Lung (tissue), 12 donors: ENCODE data around the gene ILKAP. TPM values are rescaled to one million over a fixed set of nuclear protein-coding genes. Genes with fewer than 3 reads are reported as not detected.

Experiments used
- ATAC-seq: fragments of 200-7000 bp; cut with Tn5 transposase; one replicate; pipeline ENCODE4 v1.9.1; 2020; ENCODE audit warnings: moderate number of reproducible peaks; ENCODE audit not compliant: insufficient read depth, low FRiP score
- DNase-seq, 3 donors: peaks; one replicate each; pipeline ENCODE4 v3.0.0-alpha.2; 2013 to 2017
- H3K27ac ChIP-seq, 2 donors: one replicate each; pipeline ENCODE4 v1.5.1; 2013; ENCODE audit warnings: mild to moderate bottlenecking in 2 of 2, moderate library complexity in 2 of 2, control low read depth in 1 of 2, inconsistent platforms in 1 of 2, low read depth in 1 of 2, low read length in 1 of 2
- H3K27me3 ChIP-seq, 3 donors: one replicate each; pipeline ENCODE4 v1.5.1; 2013; ENCODE audit warnings: low read length in 2 of 3; ENCODE audit not compliant: control insufficient read depth in 3 of 3, insufficient read depth in 3 of 3
- H3K36me3 ChIP-seq, 4 donors: one replicate each; pipeline ENCODE4 v1.5.1; 2013; ENCODE audit warnings: low read length in 4 of 4, mild to moderate bottlenecking in 1 of 4, moderate library complexity in 1 of 4; ENCODE audit not compliant: control insufficient read depth in 4 of 4, insufficient read depth in 4 of 4
- H3K4me1 ChIP-seq, 5 donors: one replicate each; pipeline ENCODE4 v1.5.1; 2013; ENCODE audit warnings: low read length in 5 of 5, mild to moderate bottlenecking in 2 of 5, moderate library complexity in 1 of 5; ENCODE audit not compliant: control insufficient read depth in 5 of 5, insufficient read depth in 5 of 5
- H3K4me3 ChIP-seq: one replicate; pipeline ENCODE4 v1.5.1; 2013; ENCODE audit warnings: mild to moderate bottlenecking, control low read depth, moderate library complexity
- H3K9ac ChIP-seq, 2 donors: one replicate each; pipeline ENCODE4 v1.5.1; 2013; ENCODE audit warnings: low read length in 2 of 2, control low read depth in 1 of 2; ENCODE audit not compliant: insufficient read depth in 1 of 2
- H3K9me3 ChIP-seq, 4 donors: one replicate each; pipeline ENCODE4 v1.5.1; 2013; ENCODE audit warnings: low read length in 3 of 4, mild to moderate bottlenecking in 1 of 4, moderate library complexity in 1 of 4; ENCODE audit not compliant: control insufficient read depth in 4 of 4, insufficient read depth in 3 of 4
- WGBS, 2 donors: extraction: QIAGEN DNeasy Blood & Tissue Kit; methylation state at CpG; one replicate each; pipeline ENCODE4 v1.1.7; 2013; 5-methylcytosine and 5-hydroxymethylcytosine counted together
- polyA plus RNA-seq, 2 donors: library from polyadenylated mRNA; stranded (reverse); fragments of 200-250 nt; gene quantifications; one replicate each; pipeline ENCODE4 v1.2.1, GENCODE V29; 2013
- total RNA-seq, 2 donors: library from RNA; depleted of rRNA in 1 of 2; stranded (reverse); fragments of >200 nt in 1 of 2; gene quantifications; one replicate each; pipeline ENCODE4 v1.2.1, GENCODE V29; 2014 to 2021
- TF ChIP-seq, protein P1 (sequence below): IDR thresholded peaks from 2 replicates; pipeline ENCODE4 v1.5.1; 2012; ENCODE audit warnings: mild to moderate bottlenecking; ENCODE audit errors: control extremely low read depth, extremely low read depth
- donor health status: control.
- donor health status: control.
- donor health status: Bipolar disorder and iron deficiency.
- donor health status: healthy.
- donor health status: DM: yes; HTN: yes; CAD: no.

Gene ILKAP
- total and polyA plus RNA-seq, 4 donors, result 35.0 to 52.0 (median 42.1) TPM

DNA sequence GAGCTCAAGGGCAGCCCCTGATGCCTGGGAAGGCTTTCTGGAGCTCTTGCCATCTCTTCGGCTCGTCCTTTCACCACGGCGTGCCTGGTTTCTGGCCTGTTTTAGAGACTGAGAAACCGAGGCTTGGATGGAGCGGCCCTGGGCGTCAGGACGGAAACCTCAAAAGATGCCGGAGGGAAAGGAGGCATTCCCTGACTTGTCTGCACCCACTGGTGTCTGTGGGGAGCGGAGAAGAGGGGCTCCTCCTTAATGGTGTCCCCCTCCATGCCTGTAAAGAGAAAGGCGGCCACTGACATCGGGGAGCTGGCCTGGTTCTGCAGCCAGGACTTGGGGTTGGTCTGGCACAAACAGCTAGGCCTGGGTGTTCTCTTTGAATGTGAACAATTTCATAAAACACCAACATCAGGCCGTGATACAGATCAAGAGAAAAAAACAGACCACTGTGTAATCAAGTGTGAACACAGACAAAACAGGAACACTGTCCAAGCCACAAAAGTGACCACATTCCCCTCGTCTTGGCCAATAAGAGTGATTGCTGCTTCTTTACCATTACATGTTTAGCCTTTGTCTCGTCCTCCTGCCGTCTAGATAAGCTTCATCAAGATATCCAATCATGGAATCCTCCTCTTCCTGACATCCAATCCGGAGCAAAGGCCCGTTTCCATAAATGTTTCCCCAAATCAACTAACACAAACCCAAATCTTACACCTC is 633 bp upstream of the ILKAP start:
- Histone ChIP-seq H3K27me3 (peaks cover 0 to 4% (median 3%) of the 10 kb centered on the region in 3 donors), H3K36me3 (no peaks in the 10 kb centered on the region), H3K9ac (peak overlapping the region; percentile 49 to 72), H3K4me1 (peaks cover 0 to 25% (median 9%) of the 10 kb centered on the region in 5 donors), H3K9me3 (no peaks in the 10 kb centered on the region), H3K4me3 (peak overlapping the region; percentile 43), H3K27ac (peak overlapping the region; percentile 63 to 96)
- no peak for ATAC-seq
- 46 to 53% methylated on average over 18 of the region's 18 CpGs for WGBS, 2 donors
- no peak for DNase-seq
- TF ChIP-seq, protein P1, sequence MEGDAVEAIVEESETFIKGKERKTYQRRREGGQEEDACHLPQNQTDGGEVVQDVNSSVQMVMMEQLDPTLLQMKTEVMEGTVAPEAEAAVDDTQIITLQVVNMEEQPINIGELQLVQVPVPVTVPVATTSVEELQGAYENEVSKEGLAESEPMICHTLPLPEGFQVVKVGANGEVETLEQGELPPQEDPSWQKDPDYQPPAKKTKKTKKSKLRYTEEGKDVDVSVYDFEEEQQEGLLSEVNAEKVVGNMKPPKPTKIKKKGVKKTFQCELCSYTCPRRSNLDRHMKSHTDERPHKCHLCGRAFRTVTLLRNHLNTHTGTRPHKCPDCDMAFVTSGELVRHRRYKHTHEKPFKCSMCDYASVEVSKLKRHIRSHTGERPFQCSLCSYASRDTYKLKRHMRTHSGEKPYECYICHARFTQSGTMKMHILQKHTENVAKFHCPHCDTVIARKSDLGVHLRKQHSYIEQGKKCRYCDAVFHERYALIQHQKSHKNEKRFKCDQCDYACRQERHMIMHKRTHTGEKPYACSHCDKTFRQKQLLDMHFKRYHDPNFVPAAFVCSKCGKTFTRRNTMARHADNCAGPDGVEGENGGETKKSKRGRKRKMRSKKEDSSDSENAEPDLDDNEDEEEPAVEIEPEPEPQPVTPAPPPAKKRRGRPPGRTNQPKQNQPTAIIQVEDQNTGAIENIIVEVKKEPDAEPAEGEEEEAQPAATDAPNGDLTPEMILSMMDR, result no peak

DNA sequence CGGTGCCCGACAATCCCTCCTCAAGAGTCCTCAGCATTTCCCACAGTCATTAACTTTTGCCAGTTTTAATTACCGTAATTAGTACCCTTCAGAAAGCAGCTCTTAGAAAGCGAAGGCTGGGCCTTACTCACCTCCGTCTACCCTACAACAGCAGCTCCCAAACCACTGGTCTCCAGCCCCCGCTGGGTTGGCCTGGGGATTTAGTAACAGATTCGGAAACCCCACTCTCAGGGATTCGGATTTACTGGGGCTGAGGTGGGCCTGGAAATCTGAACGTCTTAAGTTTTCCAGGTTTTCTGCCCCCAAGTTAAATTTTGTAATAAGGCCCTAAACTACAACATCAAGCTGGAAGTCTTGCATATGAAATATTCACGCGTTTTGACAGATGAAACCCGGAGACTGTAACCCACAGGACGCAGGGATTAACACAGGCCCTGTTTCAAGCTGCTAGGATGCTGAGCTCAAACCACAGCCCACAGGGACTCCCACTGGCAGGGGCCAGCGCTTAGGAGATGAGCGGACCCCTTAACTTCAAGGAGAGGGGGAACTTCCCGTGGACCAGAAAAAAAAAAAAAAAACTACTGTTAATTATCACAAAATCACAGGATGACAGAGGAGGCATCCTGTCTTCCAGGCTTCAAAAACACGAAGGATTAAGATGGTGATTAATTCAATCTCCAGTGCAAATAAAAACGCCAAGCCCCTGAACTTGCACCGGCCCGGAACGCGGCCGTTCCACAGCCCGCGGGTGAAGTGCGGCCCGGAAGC is 985 bp downstream of the ILKAP start:
- Histone ChIP-seq H3K27me3 (no peaks in the 10 kb centered on the region), H3K27ac (peak overlapping the region; percentile 97 to 98), H3K9ac (peak overlapping the region; percentile 69 to 89), H3K36me3 (peaks cover 0 to 2% (median 0%) of the 10 kb centered on the region in 4 donors), H3K9me3 (no peaks in the 10 kb centered on the region), H3K4me1 (peaks cover 0 to 30% (median 11%) of the 10 kb centered on the region in 5 donors), H3K4me3 (peak overlapping the region; percentile 83)
- WGBS, 2 donors, result 9 to 14% methylated on average over 27 of the region's 27 CpGs
- TF ChIP-seq, protein P1, result no peak
- ATAC-seq (no peak), DNase-seq (peak in 2 of 3 donors; percentile 17 to 28)

DNA sequence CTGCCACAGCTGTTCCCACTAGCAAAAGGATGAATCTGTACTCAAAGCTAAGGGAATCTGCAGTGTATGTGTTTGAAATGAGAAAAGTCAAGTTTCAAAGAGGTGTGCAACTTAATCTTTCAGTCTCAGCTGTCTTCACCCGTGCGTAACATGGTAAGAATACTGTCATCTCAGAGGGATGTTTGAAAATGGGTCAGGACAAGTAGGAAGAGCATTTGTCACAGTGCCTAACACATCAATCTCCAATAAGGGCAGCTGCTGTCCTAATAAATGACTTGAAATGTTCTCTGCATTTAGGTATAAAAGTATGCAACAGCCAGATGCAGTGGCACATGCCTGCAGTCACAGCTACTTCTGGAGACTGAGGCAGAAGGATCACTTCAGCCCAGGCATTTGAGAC is 13.1 kb downstream of the ILKAP start:
- H3K4me3 ChIP-seq, result no peak overlapping the region
- DNase-seq, result no peak
- no peaks in the 10 kb centered on the region for H3K9me3 ChIP-seq
- no peaks in the 10 kb centered on the region for H3K27me3 ChIP-seq
- 93 to 96% methylated on average over 2 of the region's 2 CpGs for WGBS, 2 donors
- H3K9ac ChIP-seq, result no peak overlapping the region
- no peaks in the 10 kb centered on the region for H3K4me1 ChIP-seq
- peaks cover 35 to 56% (median 42%) of the 10 kb centered on the region in 4 donors for H3K36me3 ChIP-seq
- ATAC-seq, result no peak
- TF ChIP-seq, protein P1, result no peak
- H3K27ac ChIP-seq, result no peak overlapping the region
